ENCODE results near the gene CR1.
"Not testable (repeated sequence)": the region's sequence is repeated elsewhere in the genome, so short reads cannot be mapped to it uniquely, and the experiment has no call there.

Gene CR1

GRCh38 chr1:207504438-207504837 is 8.5 kb downstream of the CR1 start:
- no peak for DNase-seq (ENCODE audit: low read depth)

GRCh38 chr1:207510444-207510843 is 14.5 kb downstream of the CR1 start:
- DNase-seq (ENCODE audit: low read depth) = no peak

GRCh38 chr1:207514890-207515289 is 18.9 kb downstream of the CR1 start:
- DNase-seq (ENCODE audit: low read depth) = no peak

- DNase-seq (ENCODE audit: low read depth) = no peak
These were observed 20.8 kb downstream of the CR1 start for GRCh38 chr1:207516729-207517128.

- no peak for DNase-seq (ENCODE audit: low read depth)
These were observed 22.8 kb downstream of the CR1 start for GRCh38 chr1:207518608-207519236.

GRCh38 chr1:207519505-207520399 is 23.8 kb downstream of the CR1 start:
- DNase-seq (ENCODE audit: low read depth) = no peak

- DNase-seq (ENCODE audit: low read depth) = not testable (repeated sequence)
These were observed 24.7 kb downstream of the CR1 start for GRCh38 chr1:207520400-207521345.

- not testable (repeated sequence) for DNase-seq (ENCODE audit: low read depth)
These were observed 29.3 kb downstream of the CR1 start for GRCh38 chr1:207525239-207525638.

GRCh38 chr1:207528401-207528800 is 32.4 kb downstream of the CR1 start:
- DNase-seq (ENCODE audit: low read depth) = not testable (repeated sequence)

GRCh38 chr1:207536263-207536662 is 40.3 kb downstream of the CR1 start:
- DNase-seq (ENCODE audit: low read depth) = not testable (repeated sequence)

- DNase-seq (ENCODE audit: low read depth) = not testable (repeated sequence)
These were observed 50.9 kb downstream of the CR1 start for GRCh38 chr1:207546677-207547357.

- DNase-seq (ENCODE audit: low read depth) = not testable (repeated sequence)
These were observed 58.9 kb downstream of the CR1 start for GRCh38 chr1:207554823-207555222.

- no peak for DNase-seq (ENCODE audit: low read depth)
These were observed 69.8 kb downstream of the CR1 start for GRCh38 chr1:207565546-207566468.

- not testable (repeated sequence) for DNase-seq (ENCODE audit: low read depth)
These were observed 76.0 kb downstream of the CR1 start for GRCh38 chr1:207571926-207572325.

- not testable (repeated sequence) for DNase-seq (ENCODE audit: low read depth)
These were observed 77.1 kb downstream of the CR1 start for GRCh38 chr1:207573074-207573473.

- not testable (repeated sequence) for DNase-seq (ENCODE audit: low read depth)
These were observed 79.4 kb downstream of the CR1 start for GRCh38 chr1:207575381-207575780.

- DNase-seq (ENCODE audit: low read depth) = no peak
These were observed 83.0 kb downstream of the CR1 start for GRCh38 chr1:207578796-207579435.

- DNase-seq (ENCODE audit: low read depth) = no peak
These were observed 83.5 kb downstream of the CR1 start for GRCh38 chr1:207579436-207579799.

GRCh38 chr1:207581496-207582153 is 85.7 kb downstream of the CR1 start:
- no peak for DNase-seq (ENCODE audit: low read depth)
